Left ventricle myocardium inferior (tissue), 1 donor: Measurements from ENCODE around the gene FEM1C. TPM values are rescaled to one million over a fixed set of nuclear protein-coding genes. Genes with fewer than 3 reads are reported as not detected.

Experiments used
- DNase-seq: peaks from one replicate; pipeline ENCODE4 v3.0.0-alpha.2; 2020
- H3K27ac ChIP-seq: fragments of 200-600 bp; replicated peaks from 2 replicates; pipeline ENCODE4 v1.8.0; 2021
- H3K27me3 ChIP-seq: fragments of 200-600 bp; 2 replicates; pipeline ENCODE4 v1.8.0; 2021; ENCODE audit warnings: low read depth
- H3K36me3 ChIP-seq: fragments of 200-600 bp; 2 replicates; pipeline ENCODE4 v1.8.0; 2021
- H3K4me1 ChIP-seq: fragments of 200-600 bp; 2 replicates; pipeline ENCODE4 v1.8.0; 2021
- H3K4me3 ChIP-seq: fragments of 200-600 bp; 2 replicates; pipeline ENCODE4 v1.8.0; 2021; ENCODE audit warnings: mild to moderate bottlenecking, moderate library complexity
- H3K9me3 ChIP-seq: fragments of 200-600 bp; replicated peaks from 2 replicates; pipeline ENCODE4 v1.8.0; 2021
- intact Hi-C: fragments of 100-400 bp; cut with micrococcal nuclease; formaldehyde crosslinking; loops from one replicate; pipeline ENCODE4 v1.11.0; 2022
- total RNA-seq: library from RNA; stranded (reverse); fragmentation: NEBNext Ultra II Directional; extraction: Animal tissue kit (Norgen Biotek cat#: 25700); gene quantifications from one replicate; pipeline ENCODE4 v1.2.1, GENCODE V29; 2021
- TF ChIP-seq, protein P1 (sequence below): fragments of 200-600 bp; IDR thresholded peaks from 2 replicates; pipeline ENCODE4 v1.8.0; 2021; ENCODE audit warnings: antibody characterized with exemption, mild to moderate bottlenecking, borderline replicate concordance
- donor health status: DM: no; HTN: yes; CAD: no; lungs with severe emphysema.

Gene FEM1C
- total RNA-seq, 1 donor from 2014 or later = 59.3 TPM

- DNase-seq = no peak
- peak overlapping the region; percentile 96 for H3K27ac ChIP-seq
- intact Hi-C loops = no loop called here
- H3K4me3 ChIP-seq = peak overlapping the region; percentile 82
- no peaks in the 10 kb centered on the region for H3K27me3 ChIP-seq
- H3K9me3 ChIP-seq = peaks cover 9% of the 10 kb centered on the region
- TF ChIP-seq, protein P1, sequence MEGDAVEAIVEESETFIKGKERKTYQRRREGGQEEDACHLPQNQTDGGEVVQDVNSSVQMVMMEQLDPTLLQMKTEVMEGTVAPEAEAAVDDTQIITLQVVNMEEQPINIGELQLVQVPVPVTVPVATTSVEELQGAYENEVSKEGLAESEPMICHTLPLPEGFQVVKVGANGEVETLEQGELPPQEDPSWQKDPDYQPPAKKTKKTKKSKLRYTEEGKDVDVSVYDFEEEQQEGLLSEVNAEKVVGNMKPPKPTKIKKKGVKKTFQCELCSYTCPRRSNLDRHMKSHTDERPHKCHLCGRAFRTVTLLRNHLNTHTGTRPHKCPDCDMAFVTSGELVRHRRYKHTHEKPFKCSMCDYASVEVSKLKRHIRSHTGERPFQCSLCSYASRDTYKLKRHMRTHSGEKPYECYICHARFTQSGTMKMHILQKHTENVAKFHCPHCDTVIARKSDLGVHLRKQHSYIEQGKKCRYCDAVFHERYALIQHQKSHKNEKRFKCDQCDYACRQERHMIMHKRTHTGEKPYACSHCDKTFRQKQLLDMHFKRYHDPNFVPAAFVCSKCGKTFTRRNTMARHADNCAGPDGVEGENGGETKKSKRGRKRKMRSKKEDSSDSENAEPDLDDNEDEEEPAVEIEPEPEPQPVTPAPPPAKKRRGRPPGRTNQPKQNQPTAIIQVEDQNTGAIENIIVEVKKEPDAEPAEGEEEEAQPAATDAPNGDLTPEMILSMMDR = no peak
- H3K36me3 ChIP-seq = peaks cover 20% of the 10 kb centered on the region
- peaks cover 60% of the 10 kb centered on the region for H3K4me1 ChIP-seq
These were observed 1.1 kb downstream of the FEM1C start for GRCh38 chr5:115543365-115544042.

DNA sequence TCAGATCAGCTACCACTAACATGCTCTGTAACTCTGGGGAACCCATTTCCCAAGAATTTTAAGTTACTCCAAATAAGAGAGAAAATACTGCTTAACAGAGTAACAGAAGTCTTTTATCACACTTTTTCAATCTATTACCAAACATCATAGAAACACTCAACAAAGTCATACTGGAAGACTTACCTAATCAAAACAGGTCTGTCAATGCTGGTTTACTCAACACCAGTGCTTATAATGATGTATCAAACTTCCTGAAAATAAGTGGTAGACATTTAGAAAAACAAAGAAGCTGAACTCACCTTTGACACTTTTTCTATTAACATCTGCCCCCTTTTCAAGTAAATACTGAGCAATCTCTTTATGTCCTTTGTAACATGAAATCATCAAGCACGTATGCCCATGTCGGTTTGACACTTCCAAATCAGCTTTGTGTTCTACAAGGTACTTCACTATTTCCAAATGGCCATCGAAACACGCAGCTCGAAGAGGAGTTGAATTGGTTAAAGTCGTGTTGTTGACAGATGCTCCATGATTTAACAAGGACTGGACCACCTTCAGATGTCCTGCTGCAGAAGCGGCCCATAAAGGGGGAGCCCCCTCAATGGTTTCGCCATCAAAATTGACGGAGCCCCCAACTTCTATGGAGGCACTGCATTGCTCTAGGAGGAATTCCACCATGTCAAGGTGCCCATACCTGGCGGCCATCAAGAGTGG, 1.8 kb downstream of the FEM1C start:
- intact Hi-C loops = no loop called here
- Histone ChIP-seq H3K27ac (peak overlapping the region; percentile 96), H3K4me1 (peaks cover 67% of the 10 kb centered on the region), H3K4me3 (peak overlapping the region; percentile 82), H3K9me3 (peaks cover 9% of the 10 kb centered on the region), H3K27me3 (no peaks in the 10 kb centered on the region), H3K36me3 (peaks cover 25% of the 10 kb centered on the region)
- no peak for DNase-seq
- TF ChIP-seq, protein P1 = no peak

DNA sequence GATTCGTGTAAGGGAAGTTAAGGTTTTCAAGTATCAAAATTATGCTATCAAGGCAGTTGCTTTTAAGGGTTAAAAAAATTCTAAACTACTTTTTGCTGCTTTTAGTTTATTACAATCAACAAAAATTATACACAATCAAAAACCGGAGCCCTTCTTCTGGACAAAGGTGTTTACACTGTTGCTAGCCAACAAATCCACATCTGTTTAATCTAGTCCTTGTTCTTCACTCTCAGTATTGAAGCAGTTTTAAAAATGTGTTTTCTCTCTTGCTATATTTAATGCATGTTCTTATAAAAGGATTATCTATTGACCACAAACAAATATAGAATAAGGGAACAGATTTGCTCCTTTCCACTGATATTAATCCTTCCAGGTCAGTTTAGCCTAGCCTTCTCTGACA, 2.5 kb downstream of the FEM1C start:
- peaks cover 75% of the 10 kb centered on the region for H3K4me1 ChIP-seq
- intact Hi-C loops = no loop called here

GRCh38 chr5:115541611-115542010, 3.0 kb downstream of the FEM1C start:
- no peaks in the 10 kb centered on the region for H3K27me3 ChIP-seq
- peaks cover 25% of the 10 kb centered on the region for H3K36me3 ChIP-seq
- intact Hi-C loops = no loop called here
- H3K4me1 ChIP-seq = peaks cover 79% of the 10 kb centered on the region
- H3K4me3 ChIP-seq = peak overlapping the region; percentile 82
- H3K9me3 ChIP-seq = peaks cover 9% of the 10 kb centered on the region
- TF ChIP-seq, protein P1 = peak; percentile 14
- H3K27ac ChIP-seq = peak overlapping the region; percentile 96
- DNase-seq = no peak

More for the DNA sequence above, 2.5 kb downstream of the FEM1C start:
- no peak for DNase-seq
- Histone ChIP-seq H3K27ac (peak overlapping the region; percentile 96), H3K4me3 (peak overlapping the region; percentile 82), H3K9me3 (peaks cover 9% of the 10 kb centered on the region), H3K27me3 (no peaks in the 10 kb centered on the region), H3K36me3 (peaks cover 25% of the 10 kb centered on the region)
- TF ChIP-seq, protein P1 = no peak

GRCh38 chr5:115535479-115536035, 9.0 kb downstream of the FEM1C start:
- Histone ChIP-seq H3K27ac (no peak overlapping the region), H3K27me3 (no peaks in the 10 kb centered on the region), H3K4me3 (no peak overlapping the region), H3K36me3 (peaks cover 23% of the 10 kb centered on the region), H3K4me1 (peaks cover 100% of the 10 kb centered on the region), H3K9me3 (no peaks in the 10 kb centered on the region)
- TF ChIP-seq, protein P1 = no peak
- intact Hi-C loops = no loop called here
- no peak for DNase-seq
